ENCODE measurements around the gene GPRC6A.

GPRC6A gene

DNA sequence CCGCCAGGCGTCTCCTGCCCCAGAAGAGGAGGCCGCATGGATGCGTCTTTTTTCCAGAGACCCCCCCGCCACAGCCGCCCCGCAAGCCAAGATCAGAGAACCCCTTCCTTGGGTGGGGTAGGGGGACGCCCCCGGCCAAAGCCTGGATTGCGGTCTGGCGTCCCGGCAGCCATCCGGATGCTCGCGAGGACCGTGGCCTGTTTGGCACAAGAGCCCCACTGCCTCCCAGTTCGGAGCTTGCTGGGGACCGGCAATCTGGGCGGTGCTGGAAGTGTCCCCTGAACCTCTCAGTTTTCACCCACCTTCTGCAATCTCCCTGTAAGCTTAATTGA, 64.3 kb downstream of the GPRC6A start:
- H3K4me3 ChIP-seq (ENCODE audit: low read depth, low read length): peak overlapping the region; percentile 67
- TF ChIP-seq, protein P1, sequence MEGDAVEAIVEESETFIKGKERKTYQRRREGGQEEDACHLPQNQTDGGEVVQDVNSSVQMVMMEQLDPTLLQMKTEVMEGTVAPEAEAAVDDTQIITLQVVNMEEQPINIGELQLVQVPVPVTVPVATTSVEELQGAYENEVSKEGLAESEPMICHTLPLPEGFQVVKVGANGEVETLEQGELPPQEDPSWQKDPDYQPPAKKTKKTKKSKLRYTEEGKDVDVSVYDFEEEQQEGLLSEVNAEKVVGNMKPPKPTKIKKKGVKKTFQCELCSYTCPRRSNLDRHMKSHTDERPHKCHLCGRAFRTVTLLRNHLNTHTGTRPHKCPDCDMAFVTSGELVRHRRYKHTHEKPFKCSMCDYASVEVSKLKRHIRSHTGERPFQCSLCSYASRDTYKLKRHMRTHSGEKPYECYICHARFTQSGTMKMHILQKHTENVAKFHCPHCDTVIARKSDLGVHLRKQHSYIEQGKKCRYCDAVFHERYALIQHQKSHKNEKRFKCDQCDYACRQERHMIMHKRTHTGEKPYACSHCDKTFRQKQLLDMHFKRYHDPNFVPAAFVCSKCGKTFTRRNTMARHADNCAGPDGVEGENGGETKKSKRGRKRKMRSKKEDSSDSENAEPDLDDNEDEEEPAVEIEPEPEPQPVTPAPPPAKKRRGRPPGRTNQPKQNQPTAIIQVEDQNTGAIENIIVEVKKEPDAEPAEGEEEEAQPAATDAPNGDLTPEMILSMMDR (IDR thresholded peaks at IDR 0.05; ENCODE audit: low read depth, low read length): no peak

DNA sequence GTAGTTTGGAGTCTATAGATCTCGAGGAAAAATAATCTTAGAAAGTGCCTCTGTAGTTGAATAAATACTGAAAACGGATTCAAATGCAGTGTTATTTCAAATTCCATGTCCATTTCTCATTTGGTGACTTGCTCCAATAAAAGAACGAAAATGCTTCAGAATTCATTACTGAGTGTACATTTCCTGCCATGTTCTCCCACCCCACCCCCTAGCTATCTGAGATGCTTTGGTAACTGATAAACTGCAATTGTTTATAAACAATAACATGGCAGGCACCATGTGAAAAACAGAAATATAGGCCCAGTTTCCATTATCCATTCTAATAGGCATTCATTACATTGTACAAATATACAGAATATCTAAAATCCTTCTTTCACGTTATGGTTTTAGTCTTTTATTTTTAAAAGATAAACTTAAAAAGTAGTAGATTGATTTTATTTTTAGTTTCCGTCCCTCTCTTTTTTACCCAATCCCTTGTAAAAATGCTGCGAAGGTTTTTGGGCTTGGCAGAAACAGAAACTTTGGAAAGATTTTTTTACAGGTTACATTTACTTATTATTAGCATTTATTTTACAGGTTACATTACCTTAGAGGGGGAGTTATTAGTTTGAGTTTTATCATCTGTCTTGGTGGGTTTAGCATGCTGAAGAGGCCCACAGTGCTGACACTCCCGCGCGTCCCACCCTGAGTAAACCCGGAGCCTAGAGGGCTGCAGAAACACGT, 64.8 kb downstream of the GPRC6A start:
- TF ChIP-seq, protein P1 (IDR thresholded peaks at IDR 0.05; ENCODE audit: low read depth, low read length): no peak
- peak overlapping the region; percentile 67 for H3K4me3 ChIP-seq (ENCODE audit: low read depth, low read length)

DNA sequence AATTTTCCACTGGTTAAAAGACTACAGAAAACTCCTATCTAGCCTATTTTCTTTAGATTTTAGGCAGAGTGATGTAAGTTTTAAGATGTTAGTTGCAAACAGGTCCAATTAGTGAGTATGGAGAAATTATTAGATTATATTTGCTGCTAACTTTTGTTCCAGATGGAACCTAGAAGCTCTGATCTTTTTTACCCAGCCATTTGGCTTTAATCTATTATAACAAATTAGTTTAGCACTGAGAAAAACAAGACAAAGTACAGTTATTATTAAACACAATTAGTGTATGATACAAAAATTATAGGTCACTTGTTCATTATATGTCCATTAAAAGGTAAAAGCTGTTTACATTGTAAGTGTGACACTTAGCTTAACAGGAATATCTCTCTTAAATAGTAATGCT, 65.8 kb downstream of the GPRC6A start:
- TF ChIP-seq, protein P1 (IDR thresholded peaks at IDR 0.05; ENCODE audit: low read depth, low read length): no peak
- H3K4me3 ChIP-seq (ENCODE audit: low read depth, low read length): no peak overlapping the region

DNA sequence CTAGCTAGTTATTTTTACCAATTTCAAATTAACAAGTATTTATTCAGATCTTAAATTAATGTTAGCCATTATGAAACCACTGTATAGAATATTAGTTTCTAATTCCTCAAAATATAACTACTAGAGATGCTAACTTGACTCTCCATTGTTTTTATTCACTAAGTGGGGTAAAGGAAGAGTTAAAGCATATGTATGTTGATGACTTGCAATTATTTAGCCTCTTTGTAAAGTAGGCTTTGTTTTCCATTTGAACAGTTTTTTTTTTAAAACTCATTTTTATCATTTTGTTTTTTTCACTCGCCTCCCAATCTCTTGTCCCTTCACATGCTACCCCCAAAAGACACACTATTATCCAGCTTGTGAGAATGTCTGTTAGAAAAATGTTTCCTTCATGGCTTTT, 66.6 kb downstream of the GPRC6A start:
- TF ChIP-seq, protein P1 (IDR thresholded peaks at IDR 0.05; ENCODE audit: low read depth, low read length): no peak
- no peak overlapping the region for H3K4me3 ChIP-seq (ENCODE audit: low read depth, low read length)

DNA sequence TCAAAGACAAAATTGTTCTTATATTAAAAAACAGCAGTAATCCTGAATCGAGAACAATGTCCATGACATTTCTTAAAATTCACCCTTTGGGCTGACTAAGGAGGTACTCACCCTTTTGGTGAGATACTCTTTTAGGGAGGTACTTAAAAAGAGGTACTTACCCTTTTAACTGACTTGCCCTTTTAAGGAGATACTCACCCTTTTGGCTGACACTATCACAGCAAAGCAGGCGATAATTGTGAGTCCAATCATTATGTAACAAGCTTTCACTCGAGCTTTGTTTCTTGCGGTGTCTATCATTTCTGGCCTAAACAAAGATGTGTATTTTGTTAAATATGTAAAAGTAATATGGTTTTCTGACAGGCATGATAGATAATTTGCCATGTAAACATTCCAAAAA, 67.1 kb downstream of the GPRC6A start:
- TF ChIP-seq, protein P1 (IDR thresholded peaks at IDR 0.05; ENCODE audit: low read depth, low read length): no peak
- no peak overlapping the region for H3K4me3 ChIP-seq (ENCODE audit: low read depth, low read length)

DNA sequence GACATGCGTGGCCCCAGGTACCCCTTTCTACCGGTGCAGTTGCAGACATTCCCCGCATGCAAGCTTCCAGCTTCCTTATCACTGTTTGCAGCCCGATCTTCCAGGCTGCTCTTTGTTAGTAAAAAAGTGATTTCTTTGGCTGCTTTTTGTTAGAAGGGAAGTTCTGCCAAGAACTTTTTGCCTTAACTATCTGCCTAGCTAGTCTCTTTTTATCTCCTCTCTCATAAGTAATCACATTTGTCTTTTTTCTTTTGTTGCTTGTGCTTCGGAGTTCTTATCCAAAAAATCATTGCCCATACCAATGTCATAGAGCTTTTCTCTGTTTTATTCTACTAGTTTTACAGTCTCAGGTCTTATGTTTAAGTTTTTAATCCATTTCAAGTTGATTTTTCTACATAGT, 83.7 kb downstream of the GPRC6A start:
- TF ChIP-seq, protein P1 (IDR thresholded peaks at IDR 0.05; ENCODE audit: low read depth, low read length): no peak
- H3K4me3 ChIP-seq (ENCODE audit: low read depth, low read length): no peak overlapping the region

Measured in WI38 (cell line).